ENCODE data around the gene SERPINB3. TPM values are rescaled to one million over a fixed set of nuclear protein-coding genes. Genes with fewer than 3 reads are reported as not detected.
A peak's percentile ranks its signal among the peaks of the same experiment; 100 is the strongest.

The SERPINB3 gene
- total RNA-seq, 2 donors from 2014 or later = not detected

DNA sequence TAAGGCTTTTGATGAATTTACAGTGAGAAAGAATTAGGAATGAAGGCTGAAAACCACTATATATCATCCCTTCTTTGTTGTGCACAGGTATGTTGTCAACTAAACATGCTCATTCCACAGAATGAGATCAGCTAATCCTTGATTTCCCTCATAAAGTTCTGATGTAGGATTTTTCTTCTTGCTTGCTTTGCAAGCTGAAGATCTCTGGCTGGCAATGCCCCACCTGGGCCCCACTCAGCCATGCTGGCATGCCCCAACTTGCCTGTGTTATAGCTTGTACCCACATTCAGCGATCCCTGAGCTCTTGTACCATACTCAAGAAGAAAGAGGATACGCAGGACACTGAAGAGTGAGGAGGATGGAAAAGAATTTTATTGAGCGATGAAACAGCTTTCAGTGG, 23.0 kb upstream of the SERPINB3 start:
- 91 to 97% methylated on average over 3 of the region's 3 CpGs for WGBS, 2 donors
- no peaks in the 10 kb centered on the region for H3K27me3 ChIP-seq
- no peak for DNase-seq
- peaks cover 19% of the 10 kb centered on the region for H3K4me1 ChIP-seq
- H3K4me3 ChIP-seq = no peak overlapping the region
- H3K36me3 ChIP-seq (replicated peaks in 1 of 2; ENCODE audit: insufficient read depth in 1 of 2, low read depth in 2 of 2) = no peaks in the 10 kb centered on the region
- H3K9me3 ChIP-seq = no peaks in the 10 kb centered on the region
- no peak overlapping the region for H3K27ac ChIP-seq
- intact Hi-C loops (cut with DNase I) = no loop called here
- no peak for ATAC-seq
- TF ChIP-seq POLR2A (IDR thresholded peaks at IDR 0.05) = no peak
- TF ChIP-seq, protein P1, sequence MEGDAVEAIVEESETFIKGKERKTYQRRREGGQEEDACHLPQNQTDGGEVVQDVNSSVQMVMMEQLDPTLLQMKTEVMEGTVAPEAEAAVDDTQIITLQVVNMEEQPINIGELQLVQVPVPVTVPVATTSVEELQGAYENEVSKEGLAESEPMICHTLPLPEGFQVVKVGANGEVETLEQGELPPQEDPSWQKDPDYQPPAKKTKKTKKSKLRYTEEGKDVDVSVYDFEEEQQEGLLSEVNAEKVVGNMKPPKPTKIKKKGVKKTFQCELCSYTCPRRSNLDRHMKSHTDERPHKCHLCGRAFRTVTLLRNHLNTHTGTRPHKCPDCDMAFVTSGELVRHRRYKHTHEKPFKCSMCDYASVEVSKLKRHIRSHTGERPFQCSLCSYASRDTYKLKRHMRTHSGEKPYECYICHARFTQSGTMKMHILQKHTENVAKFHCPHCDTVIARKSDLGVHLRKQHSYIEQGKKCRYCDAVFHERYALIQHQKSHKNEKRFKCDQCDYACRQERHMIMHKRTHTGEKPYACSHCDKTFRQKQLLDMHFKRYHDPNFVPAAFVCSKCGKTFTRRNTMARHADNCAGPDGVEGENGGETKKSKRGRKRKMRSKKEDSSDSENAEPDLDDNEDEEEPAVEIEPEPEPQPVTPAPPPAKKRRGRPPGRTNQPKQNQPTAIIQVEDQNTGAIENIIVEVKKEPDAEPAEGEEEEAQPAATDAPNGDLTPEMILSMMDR (IDR thresholded peaks at IDR 0.05) = no peak

DNA sequence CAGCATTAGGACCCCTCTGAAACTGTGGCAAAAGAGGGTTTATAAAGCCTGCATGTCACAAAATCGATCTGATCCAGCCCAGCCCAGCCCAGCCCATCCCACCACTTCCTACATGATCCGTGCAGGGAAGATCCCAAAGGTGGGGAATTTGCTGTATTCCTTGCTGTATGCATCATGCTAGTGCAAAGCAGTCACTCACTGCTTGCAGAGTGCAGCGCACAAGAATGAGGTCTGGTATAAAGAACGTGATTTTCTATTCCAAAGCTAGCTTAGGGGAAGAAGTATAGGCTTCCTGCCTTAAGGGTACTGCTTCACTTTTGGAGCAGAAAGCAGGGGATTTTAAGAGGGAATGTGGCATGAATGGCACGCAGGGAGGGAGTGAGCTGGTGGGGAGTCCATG, 22.2 kb upstream of the SERPINB3 start:
- H3K9me3 ChIP-seq = no peaks in the 10 kb centered on the region
- no peaks in the 10 kb centered on the region for H3K36me3 ChIP-seq (replicated peaks in 1 of 2; ENCODE audit: insufficient read depth in 1 of 2, low read depth in 2 of 2)
- intact Hi-C loops (cut with DNase I) = no loop called here
- no peaks in the 10 kb centered on the region for H3K27me3 ChIP-seq
- peaks cover 19% of the 10 kb centered on the region for H3K4me1 ChIP-seq
- ATAC-seq (no peak), DNase-seq (no peak)
- no peak overlapping the region for H3K4me3 ChIP-seq
- H3K27ac ChIP-seq = no peak overlapping the region
- 61 to 65% methylated on average over 5 of the region's 5 CpGs for WGBS, 2 donors
- no peak for TF ChIP-seq POLR2A (IDR thresholded peaks at IDR 0.05)
- TF ChIP-seq, protein P1 (IDR thresholded peaks at IDR 0.05) = no peak

DNA sequence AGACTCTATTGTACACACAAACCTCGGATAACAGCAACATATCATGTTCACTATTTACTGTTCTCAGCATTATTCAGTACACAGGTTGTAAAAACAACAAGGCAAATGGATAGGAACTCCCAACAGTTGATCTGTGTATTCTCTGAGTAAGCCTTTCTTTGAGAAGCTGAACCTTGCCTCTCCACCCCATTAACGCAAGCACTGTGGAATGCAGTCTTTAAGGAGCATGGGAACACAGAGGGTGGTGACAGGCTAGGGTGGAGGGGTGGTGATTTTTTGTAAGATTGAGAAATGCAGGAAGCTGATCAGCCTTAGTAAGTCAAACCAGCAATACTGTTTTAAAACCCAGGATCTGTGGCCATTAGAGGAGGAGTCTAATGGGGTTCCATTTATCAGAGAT, 21.5 kb upstream of the SERPINB3 start:
- H3K27ac ChIP-seq = no peak overlapping the region
- intact Hi-C loops (cut with DNase I) = no loop called here
- no peaks in the 10 kb centered on the region for H3K9me3 ChIP-seq
- H3K4me1 ChIP-seq = peaks cover 19% of the 10 kb centered on the region
- H3K27me3 ChIP-seq = no peaks in the 10 kb centered on the region
- ATAC-seq (no peak), DNase-seq (no peak)
- no peak overlapping the region for H3K4me3 ChIP-seq
- H3K36me3 ChIP-seq (replicated peaks in 1 of 2; ENCODE audit: insufficient read depth in 1 of 2, low read depth in 2 of 2) = no peaks in the 10 kb centered on the region
- TF ChIP-seq POLR2A (IDR thresholded peaks at IDR 0.05) = no peak
- TF ChIP-seq, protein P1 (IDR thresholded peaks at IDR 0.05) = no peak
- WGBS, 2 donors = 30 to 45% methylated on average over 2 of the region's 2 CpGs

DNA sequence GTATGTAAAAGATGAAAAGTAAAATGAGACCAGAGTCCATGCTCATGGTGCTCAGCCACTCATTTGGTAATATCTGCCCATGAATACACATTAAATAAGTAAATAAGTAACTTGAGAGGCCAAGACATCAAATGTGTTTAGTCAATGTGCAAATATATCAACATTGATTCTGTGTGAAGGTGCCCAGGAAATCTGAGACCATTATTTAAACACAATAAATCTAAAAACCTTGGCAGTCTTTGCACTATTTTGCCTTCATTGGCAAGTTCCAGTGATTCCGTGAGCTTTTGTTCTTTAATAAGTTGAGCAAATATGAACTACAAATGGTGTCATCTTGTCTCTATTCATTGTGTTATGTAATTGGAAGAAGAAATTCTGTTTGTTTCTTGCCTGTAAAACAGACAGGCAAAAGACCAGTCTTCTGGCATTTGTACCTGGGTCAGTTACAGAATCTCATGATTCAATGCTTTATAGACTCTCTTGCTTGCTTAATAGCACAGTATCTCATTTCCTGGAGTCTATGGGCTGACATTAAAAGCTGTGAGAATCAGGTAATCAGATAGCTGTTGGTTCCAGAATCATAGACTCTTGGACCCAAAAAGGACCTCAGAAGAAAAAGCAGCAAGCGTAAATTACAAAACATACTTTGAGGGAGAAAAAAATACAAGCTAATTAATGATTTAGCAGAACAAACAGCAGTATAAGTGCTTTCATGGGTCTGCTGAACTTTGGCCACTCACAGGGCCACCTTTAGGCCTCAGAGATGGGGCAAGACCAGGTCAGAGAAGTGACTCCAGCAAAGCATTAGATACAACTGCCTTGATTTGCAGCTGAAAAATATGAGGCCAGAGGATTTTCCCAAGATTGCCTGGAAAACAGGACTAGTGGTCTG, 20.0 kb upstream of the SERPINB3 start:
- no peaks in the 10 kb centered on the region for H3K36me3 ChIP-seq (replicated peaks in 1 of 2; ENCODE audit: insufficient read depth in 1 of 2, low read depth in 2 of 2)
- no peak overlapping the region for H3K27ac ChIP-seq
- no peak for TF ChIP-seq POLR2A (IDR thresholded peaks at IDR 0.05)
- TF ChIP-seq, protein P1 (IDR thresholded peaks at IDR 0.05) = no peak
- no peaks in the 10 kb centered on the region for H3K27me3 ChIP-seq
- intact Hi-C loops (cut with DNase I) = no loop called here
- WGBS, 2 donors = 27 to 32% methylated on average over 2 of the region's 2 CpGs
- no peak overlapping the region for H3K4me3 ChIP-seq
- DNase-seq (no peak), ATAC-seq (peak; percentile 42)
- H3K9me3 ChIP-seq = no peaks in the 10 kb centered on the region
- H3K4me1 ChIP-seq = peaks cover 19% of the 10 kb centered on the region

Data from body of pancreas (tissue), 4 donors.